NT2/D1 (cell line): ENCODE results near the gene FAF1.

ENCODE experiments used
- YY1 ChIP-seq: IDR thresholded peaks from 2 replicates; pipeline ENCODE4 v1.6.1; 2011; ENCODE audit not compliant: insufficient read length, insufficient read depth
- ZNF274 ChIP-seq: IDR thresholded peaks from 2 replicates; pipeline ENCODE4 v1.6.1; 2011; ENCODE audit warnings: mild to moderate bottlenecking, low read depth, low read length

GRCh38 chr1:50599546-50599945 lies 360.5 kb downstream of the FAF1 start:
- TF ChIP-seq ZNF274 = no peak
- no peak for TF ChIP-seq YY1
